ENCODE data around the gene MACROH2A1. TPM values are rescaled to one million over a fixed set of nuclear protein-coding genes. Genes with fewer than 3 reads are reported as not detected.

MACROH2A1 gene
- total and polyA plus RNA-seq, 2 experiments from 2014 or later, result 64.9 to 81.6 TPM

DNA sequence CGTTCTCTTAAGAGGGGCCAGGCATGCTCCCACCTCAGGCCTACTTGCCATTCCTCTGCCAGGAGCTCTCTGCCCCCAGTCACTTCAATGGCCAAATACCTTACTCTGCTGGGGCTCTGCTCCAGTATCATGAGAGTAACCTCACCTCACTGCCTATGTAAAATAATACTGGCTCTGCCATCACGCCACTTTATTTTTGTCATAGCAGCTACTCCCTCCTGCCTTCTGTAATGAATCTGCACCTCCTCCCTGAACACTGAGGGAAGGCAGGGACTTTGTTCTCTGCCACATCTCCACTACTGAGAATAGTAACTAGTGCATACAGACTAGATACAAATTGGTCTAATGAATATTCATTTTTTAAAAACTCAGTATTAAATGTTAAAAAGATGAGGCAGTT, 33.8 kb downstream of the MACROH2A1 start:
- peaks cover 47% of the 10 kb centered on the region; the same call in 2 of the 3 replicates for H3K36me3 Mint-ChIP-seq (ENCODE audit: low read depth)
- no peak for DNase-seq (ENCODE audit: low spot score)
- no peaks in the 10 kb centered on the region; the same call in none of the 2 replicates for H4K20me1 ChIP-seq (replicated peaks; ENCODE audit: insufficient read depth)

More for the DNA sequence above, 33.8 kb downstream of the MACROH2A1 start:
- H3K4me3 ChIP-seq, result no peak overlapping the region
- TF ChIP-seq, protein P1, sequence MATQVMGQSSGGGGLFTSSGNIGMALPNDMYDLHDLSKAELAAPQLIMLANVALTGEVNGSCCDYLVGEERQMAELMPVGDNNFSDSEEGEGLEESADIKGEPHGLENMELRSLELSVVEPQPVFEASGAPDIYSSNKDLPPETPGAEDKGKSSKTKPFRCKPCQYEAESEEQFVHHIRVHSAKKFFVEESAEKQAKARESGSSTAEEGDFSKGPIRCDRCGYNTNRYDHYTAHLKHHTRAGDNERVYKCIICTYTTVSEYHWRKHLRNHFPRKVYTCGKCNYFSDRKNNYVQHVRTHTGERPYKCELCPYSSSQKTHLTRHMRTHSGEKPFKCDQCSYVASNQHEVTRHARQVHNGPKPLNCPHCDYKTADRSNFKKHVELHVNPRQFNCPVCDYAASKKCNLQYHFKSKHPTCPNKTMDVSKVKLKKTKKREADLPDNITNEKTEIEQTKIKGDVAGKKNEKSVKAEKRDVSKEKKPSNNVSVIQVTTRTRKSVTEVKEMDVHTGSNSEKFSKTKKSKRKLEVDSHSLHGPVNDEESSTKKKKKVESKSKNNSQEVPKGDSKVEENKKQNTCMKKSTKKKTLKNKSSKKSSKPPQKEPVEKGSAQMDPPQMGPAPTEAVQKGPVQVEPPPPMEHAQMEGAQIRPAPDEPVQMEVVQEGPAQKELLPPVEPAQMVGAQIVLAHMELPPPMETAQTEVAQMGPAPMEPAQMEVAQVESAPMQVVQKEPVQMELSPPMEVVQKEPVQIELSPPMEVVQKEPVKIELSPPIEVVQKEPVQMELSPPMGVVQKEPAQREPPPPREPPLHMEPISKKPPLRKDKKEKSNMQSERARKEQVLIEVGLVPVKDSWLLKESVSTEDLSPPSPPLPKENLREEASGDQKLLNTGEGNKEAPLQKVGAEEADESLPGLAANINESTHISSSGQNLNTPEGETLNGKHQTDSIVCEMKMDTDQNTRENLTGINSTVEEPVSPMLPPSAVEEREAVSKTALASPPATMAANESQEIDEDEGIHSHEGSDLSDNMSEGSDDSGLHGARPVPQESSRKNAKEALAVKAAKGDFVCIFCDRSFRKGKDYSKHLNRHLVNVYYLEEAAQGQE (IDR thresholded peaks at IDR 0.05; ENCODE audit: unreplicated experiment), result no peak
- TF ChIP-seq EZH2phosphoT487 (IDR thresholded peaks at IDR 0.05; ENCODE audit: unreplicated experiment) (no peak), CREB1 (CRISPR knock-in tag; IDR thresholded peaks at IDR 0.05; ENCODE audit: low read depth) (no peak), EZH2 (IDR thresholded peaks at IDR 0.05; ENCODE audit: low read depth, unreplicated experiment) (no peak), NANOG (IDR thresholded peaks at IDR 0.05; ENCODE audit: borderline replicate concordance) (no peak), ZNF114 (CRISPR knock-in tag; IDR thresholded peaks at IDR 0.05) (no peak), POLR2AphosphoS5 (IDR thresholded peaks at IDR 0.05; ENCODE audit: low read depth) (no peak), STAT1 (IDR thresholded peaks at IDR 0.05; ENCODE audit: unreplicated experiment) (no peak), ZNF331 (CRISPR knock-in tag; IDR thresholded peaks at IDR 0.05; ENCODE audit: low read depth) (no peak), JUNB (IDR thresholded peaks at IDR 0.05; ENCODE audit: unreplicated experiment) (no peak)
- TF ChIP-seq, protein P2, sequence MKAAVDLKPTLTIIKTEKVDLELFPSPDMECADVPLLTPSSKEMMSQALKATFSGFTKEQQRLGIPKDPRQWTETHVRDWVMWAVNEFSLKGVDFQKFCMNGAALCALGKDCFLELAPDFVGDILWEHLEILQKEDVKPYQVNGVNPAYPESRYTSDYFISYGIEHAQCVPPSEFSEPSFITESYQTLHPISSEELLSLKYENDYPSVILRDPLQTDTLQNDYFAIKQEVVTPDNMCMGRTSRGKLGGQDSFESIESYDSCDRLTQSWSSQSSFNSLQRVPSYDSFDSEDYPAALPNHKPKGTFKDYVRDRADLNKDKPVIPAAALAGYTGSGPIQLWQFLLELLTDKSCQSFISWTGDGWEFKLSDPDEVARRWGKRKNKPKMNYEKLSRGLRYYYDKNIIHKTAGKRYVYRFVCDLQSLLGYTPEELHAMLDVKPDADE (IDR thresholded peaks at IDR 0.05), result no peak
- TF ChIP-seq, protein P3, sequence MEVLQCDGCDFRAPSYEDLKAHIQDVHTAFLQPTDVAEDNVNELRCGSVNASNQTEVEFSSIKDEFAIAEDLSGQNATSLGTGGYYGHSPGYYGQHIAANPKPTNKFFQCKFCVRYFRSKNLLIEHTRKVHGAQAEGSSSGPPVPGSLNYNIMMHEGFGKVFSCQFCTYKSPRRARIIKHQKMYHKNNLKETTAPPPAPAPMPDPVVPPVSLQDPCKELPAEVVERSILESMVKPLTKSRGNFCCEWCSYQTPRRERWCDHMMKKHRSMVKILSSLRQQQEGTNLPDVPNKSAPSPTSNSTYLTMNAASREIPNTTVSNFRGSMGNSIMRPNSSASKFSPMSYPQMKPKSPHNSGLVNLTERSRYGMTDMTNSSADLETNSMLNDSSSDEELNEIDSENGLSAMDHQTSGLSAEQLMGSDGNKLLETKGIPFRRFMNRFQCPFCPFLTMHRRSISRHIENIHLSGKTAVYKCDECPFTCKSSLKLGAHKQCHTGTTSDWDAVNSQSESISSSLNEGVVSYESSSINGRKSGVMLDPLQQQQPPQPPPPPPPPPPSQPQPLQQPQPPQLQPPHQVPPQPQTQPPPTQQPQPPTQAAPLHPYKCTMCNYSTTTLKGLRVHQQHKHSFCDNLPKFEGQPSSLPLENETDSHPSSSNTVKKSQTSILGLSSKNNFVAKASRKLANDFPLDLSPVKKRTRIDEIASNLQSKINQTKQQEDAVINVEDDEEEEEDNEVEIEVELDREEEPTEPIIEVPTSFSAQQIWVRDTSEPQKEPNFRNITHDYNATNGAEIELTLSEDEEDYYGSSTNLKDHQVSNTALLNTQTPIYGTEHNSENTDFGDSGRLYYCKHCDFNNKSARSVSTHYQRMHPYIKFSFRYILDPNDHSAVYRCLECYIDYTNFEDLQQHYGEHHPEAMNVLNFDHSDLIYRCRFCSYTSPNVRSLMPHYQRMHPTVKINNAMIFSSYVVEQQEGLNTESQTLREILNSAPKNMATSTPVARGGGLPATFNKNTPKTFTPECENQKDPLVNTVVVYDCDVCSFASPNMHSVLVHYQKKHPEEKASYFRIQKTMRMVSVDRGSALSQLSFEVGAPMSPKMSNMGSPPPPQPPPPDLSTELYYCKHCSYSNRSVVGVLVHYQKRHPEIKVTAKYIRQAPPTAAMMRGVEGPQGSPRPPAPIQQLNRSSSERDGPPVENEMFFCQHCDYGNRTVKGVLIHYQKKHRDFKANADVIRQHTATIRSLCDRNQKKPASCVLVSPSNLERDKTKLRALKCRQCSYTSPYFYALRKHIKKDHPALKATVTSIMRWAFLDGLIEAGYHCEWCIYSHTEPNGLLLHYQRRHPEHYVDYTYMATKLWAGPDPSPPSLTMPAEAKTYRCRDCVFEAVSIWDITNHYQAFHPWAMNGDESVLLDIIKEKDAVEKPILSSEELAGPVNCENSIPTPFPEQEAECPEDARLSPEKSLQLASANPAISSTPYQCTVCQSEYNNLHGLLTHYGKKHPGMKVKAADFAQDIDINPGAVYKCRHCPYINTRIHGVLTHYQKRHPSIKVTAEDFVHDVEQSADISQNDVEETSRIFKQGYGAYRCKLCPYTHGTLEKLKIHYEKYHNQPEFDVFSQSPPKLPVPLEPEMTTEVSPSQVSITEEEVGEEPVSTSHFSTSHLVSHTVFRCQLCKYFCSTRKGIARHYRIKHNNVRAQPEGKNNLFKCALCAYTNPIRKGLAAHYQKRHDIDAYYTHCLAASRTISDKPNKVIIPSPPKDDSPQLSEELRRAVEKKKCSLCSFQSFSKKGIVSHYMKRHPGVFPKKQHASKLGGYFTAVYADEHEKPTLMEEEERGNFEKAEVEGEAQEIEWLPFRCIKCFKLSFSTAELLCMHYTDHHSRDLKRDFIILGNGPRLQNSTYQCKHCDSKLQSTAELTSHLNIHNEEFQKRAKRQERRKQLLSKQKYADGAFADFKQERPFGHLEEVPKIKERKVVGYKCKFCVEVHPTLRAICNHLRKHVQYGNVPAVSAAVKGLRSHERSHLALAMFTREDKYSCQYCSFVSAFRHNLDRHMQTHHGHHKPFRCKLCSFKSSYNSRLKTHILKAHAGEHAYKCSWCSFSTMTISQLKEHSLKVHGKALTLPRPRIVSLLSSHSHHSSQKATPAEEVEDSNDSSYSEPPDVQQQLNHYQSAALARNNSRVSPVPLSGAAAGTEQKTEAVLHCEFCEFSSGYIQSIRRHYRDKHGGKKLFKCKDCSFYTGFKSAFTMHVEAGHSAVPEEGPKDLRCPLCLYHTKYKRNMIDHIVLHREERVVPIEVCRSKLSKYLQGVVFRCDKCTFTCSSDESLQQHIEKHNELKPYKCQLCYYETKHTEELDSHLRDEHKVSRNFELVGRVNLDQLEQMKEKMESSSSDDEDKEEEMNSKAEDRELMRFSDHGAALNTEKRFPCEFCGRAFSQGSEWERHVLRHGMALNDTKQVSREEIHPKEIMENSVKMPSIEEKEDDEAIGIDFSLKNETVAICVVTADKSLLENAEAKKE (CRISPR knock-in tag; IDR thresholded peaks at IDR 0.05), result no peak
- TF ChIP-seq, protein P4, sequence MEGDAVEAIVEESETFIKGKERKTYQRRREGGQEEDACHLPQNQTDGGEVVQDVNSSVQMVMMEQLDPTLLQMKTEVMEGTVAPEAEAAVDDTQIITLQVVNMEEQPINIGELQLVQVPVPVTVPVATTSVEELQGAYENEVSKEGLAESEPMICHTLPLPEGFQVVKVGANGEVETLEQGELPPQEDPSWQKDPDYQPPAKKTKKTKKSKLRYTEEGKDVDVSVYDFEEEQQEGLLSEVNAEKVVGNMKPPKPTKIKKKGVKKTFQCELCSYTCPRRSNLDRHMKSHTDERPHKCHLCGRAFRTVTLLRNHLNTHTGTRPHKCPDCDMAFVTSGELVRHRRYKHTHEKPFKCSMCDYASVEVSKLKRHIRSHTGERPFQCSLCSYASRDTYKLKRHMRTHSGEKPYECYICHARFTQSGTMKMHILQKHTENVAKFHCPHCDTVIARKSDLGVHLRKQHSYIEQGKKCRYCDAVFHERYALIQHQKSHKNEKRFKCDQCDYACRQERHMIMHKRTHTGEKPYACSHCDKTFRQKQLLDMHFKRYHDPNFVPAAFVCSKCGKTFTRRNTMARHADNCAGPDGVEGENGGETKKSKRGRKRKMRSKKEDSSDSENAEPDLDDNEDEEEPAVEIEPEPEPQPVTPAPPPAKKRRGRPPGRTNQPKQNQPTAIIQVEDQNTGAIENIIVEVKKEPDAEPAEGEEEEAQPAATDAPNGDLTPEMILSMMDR (conservative IDR thresholded peaks at IDR 0.05; ENCODE audit: low read depth in 2 of 2), result no peak
- H3K27me3 ChIP-seq (ENCODE audit: insufficient read depth), result no peaks in the 10 kb centered on the region
- H3K4me1 ChIP-seq (ENCODE audit: insufficient read depth), result no peaks in the 10 kb centered on the region
- H3K9me3 Mint-ChIP-seq, result no peaks in the 10 kb centered on the region
- H3K4me2 ChIP-seq, result no peak overlapping the region
- no peaks in the 10 kb centered on the region for H3K79me2 ChIP-seq (replicated peaks; ENCODE audit: insufficient read depth)
- H3K36me3 ChIP-seq (ENCODE audit: insufficient read depth), result no peaks in the 10 kb centered on the region; the same call in 1 of the 2 replicates
- H3K27ac Mint-ChIP-seq, result no peak overlapping the region
- H3K27ac ChIP-seq (ENCODE audit: low read depth), result no peak overlapping the region
- H3K27me3 Mint-ChIP-seq (ENCODE audit: insufficient read depth, low read depth, poor library complexity), result peaks cover 2% of the 10 kb centered on the region
- H3F3A ChIP-seq (replicated peaks; ENCODE audit: low read depth), result no peaks in the 10 kb centered on the region
- no peak overlapping the region for H2AFZ ChIP-seq
- no peaks in the 10 kb centered on the region for H3K9me2 ChIP-seq (ENCODE audit: insufficient read depth)
- no peak overlapping the region for H3K4me3 Mint-ChIP-seq
- no peak; the same call in 2 of the 3 replicates for ATAC-seq
- H3K4me1 Mint-ChIP-seq, result no peaks in the 10 kb centered on the region

All from GM23338 (cell line).